A549 treated with ZK216348 at 1 μM for 4 hours (cell line): Measurements from ENCODE around the gene HPD. TPM values are rescaled to one million over a fixed set of nuclear protein-coding genes. Genes with fewer than 3 reads are reported as not detected.

Source experiments
- total RNA-seq: library from RNA; stranded (reverse); fragments of 200-300 nt; extraction: Qiagen RNA extraction; gene quantifications from 5 replicates; pipeline ENCODE4 v1.2.3, GENCODE V29; 2022; ENCODE audit warnings: low read depth

The HPD gene
- total RNA-seq, result 1.0 to 2.0 TPM (median 1.5 TPM) in 5 replicates

GRCh38 chr12:121858662-121859572, at the start of gene HPD:
Gene HPD (minus strand): TSS chr12:121858859. CDS start chr12:121858823, 36 bp downstream.

GRCh38 chr12:121888478-121889273, 30.0 kb upstream of the HPD start, which contains the start of gene PSMD9:
Gene PSMD9 (plus strand): TSS chr12:121888790. CDS start chr12:121888857, 67 bp downstream.

GRCh38 chr12:121803861-121804416, 54.7 kb downstream of the HPD start, which contains the start of gene SETD1B:
Gene SETD1B (plus strand): TSS chr12:121804009. CDS start chr12:121804738, 729 bp downstream.

GRCh38 chr12:121793440-121793837, 65.2 kb downstream of the HPD start, which contains the start of gene RHOF:
Gene RHOF (minus strand): TSS chr12:121793688. CDS start chr12:121793633, 55 bp downstream.

Other genes with a start within 250 kb of the HPD start
- gene ORAI1, start 232.3 kb downstream of the HPD start, total RNA-seq, result 18.8 to 40.6 TPM (median 38.9 TPM) in 5 replicates
- 0.11 to 0.33 TPM (median 0.15 TPM) in 4 of 5 replicates, not detected in the other for gene MORN3, start 189.2 kb downstream of the HPD start, total RNA-seq
- gene TMEM120B, start 146.1 kb downstream of the HPD start, total RNA-seq, result 8.6 to 14.5 TPM (median 13.0 TPM) in 5 replicates
- 93.3 to 148 TPM (median 132 TPM) in 5 replicates for gene RHOF, start 65.2 kb downstream of the HPD start, total RNA-seq
- 7.9 to 16.3 TPM (median 13.7 TPM) in 5 replicates for gene SETD1B, start 54.9 kb downstream of the HPD start, total RNA-seq
- gene PSMD9, start 29.9 kb upstream of the HPD start, total RNA-seq, result 113 to 152 TPM (median 122 TPM) in 5 replicates
- 0.88 to 2.6 TPM (median 1.5 TPM) in 5 replicates for gene CFAP251, start 59.7 kb upstream of the HPD start, total RNA-seq
- gene BCL7A, start 163.0 kb upstream of the HPD start, total RNA-seq, result 9.3 to 13.2 TPM (median 11.3 TPM) in 5 replicates
- gene MLXIP, start 219.9 kb upstream of the HPD start, total RNA-seq, result 21.5 to 53.9 TPM (median 39.5 TPM) in 5 replicates